Smooth muscle cell (in vitro differentiated cells): ENCODE results near the gene DEXI. TPM values are rescaled to one million over a fixed set of nuclear protein-coding genes. Genes with fewer than 3 reads are reported as not detected.
"Not testable (repeated sequence)": the region's sequence is repeated elsewhere in the genome, so short reads cannot be mapped to it uniquely, and the experiment has no call there.

Experiments
- DNase-seq: peaks from one replicate; lab custom pipeline; 2025; ENCODE audit not compliant: unreplicated experiment; lab: John Stamatoyannopoulos, UW
- H2AFZ ChIP-seq: fragments of 200-600 bp; sonication (generic); 2 replicates; pipeline ENCODE4 v1.6.0; 2016; ENCODE audit warnings: antibody characterized with exemption, low read depth, mild to moderate bottlenecking
- H3F3A ChIP-seq: fragments of 200-600 bp; sonication (generic); 2 replicates; pipeline ENCODE4 v1.6.0; 2017; ENCODE audit warnings: antibody characterized with exemption, low read depth
- H3K27ac ChIP-seq: fragments of 200-600 bp; sonication (generic); 2 replicates; pipeline ENCODE4 v1.5.1; 2016; ENCODE audit warnings: low read depth, mild to moderate bottlenecking
- H3K27me3 ChIP-seq: fragments of 200-600 bp; sonication (generic); 2 replicates; pipeline ENCODE4 v1.6.1; 2016; ENCODE audit warnings: low read depth, mild to moderate bottlenecking
- H3K36me3 ChIP-seq: fragments of 200-600 bp; sonication (generic); 2 replicates; pipeline ENCODE4 v1.5.1; 2016; ENCODE audit warnings: low read depth
- H3K4me1 ChIP-seq: fragments of 200-600 bp; sonication (generic); 2 replicates; pipeline ENCODE4 v1.5.1; 2016; ENCODE audit warnings: low read depth
- H3K4me2 ChIP-seq: fragments of 200-600 bp; sonication (generic); 2 replicates; pipeline ENCODE4 v1.6.0; 2016; ENCODE audit warnings: mild to moderate bottlenecking
- H3K4me3 ChIP-seq: fragments of 200-600 bp; sonication (generic); 2 replicates; pipeline ENCODE4 v1.5.1; 2016; ENCODE audit warnings: mild to moderate bottlenecking
- H3K79me2 ChIP-seq: fragments of 200-600 bp; sonication (generic); 2 replicates; pipeline ENCODE4 v1.6.0; 2016; ENCODE audit warnings: low read depth, mild to moderate bottlenecking
- H3K9ac ChIP-seq: fragments of 200-600 bp; sonication (generic); 2 replicates; pipeline ENCODE4 v1.6.0; 2016; ENCODE audit warnings: low read depth
- H3K9me3 ChIP-seq: fragments of 200-600 bp; sonication (generic); replicated peaks from 2 replicates; pipeline ENCODE4 v1.5.1; 2016; ENCODE audit warnings: low read depth
- H4K20me1 ChIP-seq: fragments of 200-600 bp; sonication (generic); 2 replicates; pipeline ENCODE4 v1.6.0; 2016; ENCODE audit warnings: low read depth
- WGBS: methylation state at CpG from one replicate; pipeline ENCODE4 v1.1.7; 2016; ENCODE audit warnings: low lambda C conversion rate; 5-methylcytosine and 5-hydroxymethylcytosine counted together
- polyA plus RNA-seq: library from polyadenylated mRNA; unstranded; fragments of >200 nt; fragmentation: Nextera tagmentation; extraction: Ambion mirVana; gene quantifications from 2 replicates; pipeline ENCODE4 v1.2.1, GENCODE V29; 2016
- total RNA-seq: library from RNA; depleted of rRNA; stranded (reverse); fragments of >200 nt; gene quantifications from 2 replicates; pipeline ENCODE4 v1.2.3, GENCODE V29; 2014
- TF ChIP-seq, protein P1 (sequence below): fragments of 200-600 bp; sonication (generic); IDR thresholded peaks from 2 replicates; pipeline ENCODE4 v1.5.1; 2017; ENCODE audit warnings: borderline replicate concordance, mild to moderate bottlenecking, antibody characterized with exemption; ENCODE audit not compliant: insufficient read depth, poor library complexity, severe bottlenecking

The DEXI gene
- total and polyA plus RNA-seq, 2 experiments from 2014 or later = 58.5 to 71.8 TPM

GRCh38 chr16:10970065-10970464 lies 27.8 kb upstream of the DEXI start:
- Histone ChIP-seq H3K79me2 (peaks cover 3% of the 10 kb centered on the region), H3K36me3 (no peaks in the 10 kb centered on the region), H3K9ac (no peak overlapping the region), H3K4me1 (peaks cover 8% of the 10 kb centered on the region), H3K4me3 (no peak overlapping the region), H3K27me3 (no peaks in the 10 kb centered on the region), H3K4me2 (no peak overlapping the region), H4K20me1 (peaks cover 29% of the 10 kb centered on the region), H3K27ac (no peak overlapping the region), H2AFZ (no peak overlapping the region), H3K9me3 (no peaks in the 10 kb centered on the region), H3F3A (peaks cover 11% of the 10 kb centered on the region)
- 89% methylated on average over 2 of the region's 2 CpGs for WGBS
- TF ChIP-seq, protein P1, sequence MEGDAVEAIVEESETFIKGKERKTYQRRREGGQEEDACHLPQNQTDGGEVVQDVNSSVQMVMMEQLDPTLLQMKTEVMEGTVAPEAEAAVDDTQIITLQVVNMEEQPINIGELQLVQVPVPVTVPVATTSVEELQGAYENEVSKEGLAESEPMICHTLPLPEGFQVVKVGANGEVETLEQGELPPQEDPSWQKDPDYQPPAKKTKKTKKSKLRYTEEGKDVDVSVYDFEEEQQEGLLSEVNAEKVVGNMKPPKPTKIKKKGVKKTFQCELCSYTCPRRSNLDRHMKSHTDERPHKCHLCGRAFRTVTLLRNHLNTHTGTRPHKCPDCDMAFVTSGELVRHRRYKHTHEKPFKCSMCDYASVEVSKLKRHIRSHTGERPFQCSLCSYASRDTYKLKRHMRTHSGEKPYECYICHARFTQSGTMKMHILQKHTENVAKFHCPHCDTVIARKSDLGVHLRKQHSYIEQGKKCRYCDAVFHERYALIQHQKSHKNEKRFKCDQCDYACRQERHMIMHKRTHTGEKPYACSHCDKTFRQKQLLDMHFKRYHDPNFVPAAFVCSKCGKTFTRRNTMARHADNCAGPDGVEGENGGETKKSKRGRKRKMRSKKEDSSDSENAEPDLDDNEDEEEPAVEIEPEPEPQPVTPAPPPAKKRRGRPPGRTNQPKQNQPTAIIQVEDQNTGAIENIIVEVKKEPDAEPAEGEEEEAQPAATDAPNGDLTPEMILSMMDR = no peak
- no peak for DNase-seq

DNA sequence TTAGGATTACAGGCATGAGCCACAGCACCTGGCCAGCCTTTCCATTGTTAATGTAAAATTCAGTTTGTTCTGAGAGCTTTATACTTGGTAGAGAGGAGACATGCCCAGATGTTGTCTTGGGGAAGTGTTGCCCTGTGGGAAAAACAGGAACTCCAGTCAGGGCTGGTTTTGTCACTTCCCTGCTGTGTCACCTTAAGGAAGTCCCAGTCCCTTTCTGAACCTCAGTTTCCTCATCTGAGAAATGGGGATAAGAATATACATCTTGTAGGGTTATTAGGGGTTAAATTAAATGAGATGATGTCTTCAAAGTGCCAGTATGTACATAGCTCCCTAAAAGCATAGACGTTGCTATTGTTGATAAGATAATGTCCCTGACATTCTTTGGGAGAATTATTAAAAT lies 27.3 kb upstream of the DEXI start:
- Histone ChIP-seq H3K36me3 (no peaks in the 10 kb centered on the region), H3K27ac (no peak overlapping the region), H3K27me3 (no peaks in the 10 kb centered on the region), H3K79me2 (peaks cover 3% of the 10 kb centered on the region), H3K4me1 (peaks cover 8% of the 10 kb centered on the region), H3F3A (peaks cover 11% of the 10 kb centered on the region), H3K9ac (no peak overlapping the region), H3K4me2 (no peak overlapping the region), H2AFZ (no peak overlapping the region), H4K20me1 (peaks cover 33% of the 10 kb centered on the region), H3K9me3 (no peaks in the 10 kb centered on the region), H3K4me3 (no peak overlapping the region)
- TF ChIP-seq, protein P1 = no peak
- no peak for DNase-seq
- WGBS = 87% methylated on average over 1 of the region's 1 CpG

- Histone ChIP-seq H3K4me2 (no peak overlapping the region), H3K36me3 (no peaks in the 10 kb centered on the region), H3K9me3 (no peaks in the 10 kb centered on the region), H2AFZ (no peak overlapping the region), H3K79me2 (peaks cover 3% of the 10 kb centered on the region), H3K9ac (no peak overlapping the region), H3F3A (peaks cover 11% of the 10 kb centered on the region), H3K4me3 (no peak overlapping the region), H3K27me3 (no peaks in the 10 kb centered on the region), H4K20me1 (peaks cover 38% of the 10 kb centered on the region), H3K27ac (no peak overlapping the region), H3K4me1 (peaks cover 8% of the 10 kb centered on the region)
- no peak for DNase-seq
- WGBS = 82% methylated on average over 3 of the region's 3 CpGs
- TF ChIP-seq, protein P1 = no peak
These were observed 26.2 kb upstream of the DEXI start for GRCh38 chr16:10968498-10968897.

GRCh38 chr16:10967986-10968385 lies 25.7 kb upstream of the DEXI start:
- peaks cover 8% of the 10 kb centered on the region for H3K4me1 ChIP-seq
- H3K4me2 ChIP-seq = no peak overlapping the region
- H3K36me3 ChIP-seq = no peaks in the 10 kb centered on the region
- no peak overlapping the region for H2AFZ ChIP-seq
- peaks cover 38% of the 10 kb centered on the region for H4K20me1 ChIP-seq
- no peak overlapping the region for H3K4me3 ChIP-seq
- TF ChIP-seq, protein P1 = no peak
- H3F3A ChIP-seq = peaks cover 11% of the 10 kb centered on the region
- H3K27ac ChIP-seq = no peak overlapping the region
- no peaks in the 10 kb centered on the region for H3K27me3 ChIP-seq
- no peaks in the 10 kb centered on the region for H3K9me3 ChIP-seq
- H3K79me2 ChIP-seq = peaks cover 3% of the 10 kb centered on the region
- no peak for DNase-seq
- no peak overlapping the region for H3K9ac ChIP-seq
- 80% methylated on average over 5 of the region's 5 CpGs for WGBS

GRCh38 chr16:10966559-10966958 lies 24.3 kb upstream of the DEXI start:
- not testable (repeated sequence) for H3K36me3 ChIP-seq, DNase-seq, H3K79me2 ChIP-seq

More at GRCh38 chr16:10966559-10966958, 24.3 kb upstream of the DEXI start:
- H3K27me3 ChIP-seq, H3K9me3 ChIP-seq, H3K9ac ChIP-seq, H3K4me2 ChIP-seq, H2AFZ ChIP-seq, H3K4me3 ChIP-seq, H3K27ac ChIP-seq, H3K4me1 ChIP-seq, H3F3A ChIP-seq: not testable (repeated sequence)
- peaks cover 38% of the 10 kb centered on the region for H4K20me1 ChIP-seq
- 96% methylated on average over 4 of the region's 4 CpGs for whole genome bisulfite sequencing
